ENCODE results near the gene KDM4B. TPM values are rescaled to one million over a fixed set of nuclear protein-coding genes. Genes with fewer than 3 reads are reported as not detected.
A peak's percentile ranks its signal among the peaks of the same experiment; 100 is the strongest.

KDM4B gene
- total RNA-seq, 1 experiment from 2014 or later = 43.7 TPM

GRCh38 chr19:5112681-5113575 lies 144.0 kb downstream of the KDM4B start:
- Histone ChIP-seq H3T11ph (ENCODE audit: low read length) (no peak overlapping the region), H3K27me3 (ENCODE audit: insufficient read depth, low read length) (no peaks in the 10 kb centered on the region), H2BK20ac (ENCODE audit: low read depth, low read length, poor library complexity, severe bottlenecking) (no peak overlapping the region), H2BK12ac (ENCODE audit: insufficient read length, low read depth, low read length) (no peak overlapping the region), H3K18ac (ENCODE audit: insufficient read length, low read depth, low read length) (no peak overlapping the region), H4K91ac (ENCODE audit: insufficient read length, low read depth, low read length) (no peak overlapping the region), H3K27ac (ENCODE audit: insufficient read length, low read depth, low read length) (no peak overlapping the region), H3K56ac (ENCODE audit: insufficient read length, low read depth, low read length) (no peak overlapping the region), H2AK5ac (ENCODE audit: insufficient read length, low read length) (no peak overlapping the region), H4K20me1 (ENCODE audit: control insufficient read depth, insufficient read depth, insufficient read length) (no peaks in the 10 kb centered on the region), H3K79me2 (ENCODE audit: insufficient read depth, low read length) (no peaks in the 10 kb centered on the region), H3K4ac (ENCODE audit: low read depth, low read length) (no peak overlapping the region), H3K4me1 (ENCODE audit: insufficient read depth, low read length) (peaks cover 4% of the 10 kb centered on the region; the same call in 1 of the 2 replicates), H2BK15ac (ENCODE audit: low read depth, low read length) (no peak overlapping the region), H2AFZ (ENCODE audit: low read length) (no peak overlapping the region), H4K8ac (replicated peaks; ENCODE audit: insufficient read length, low read depth, low read length) (no peak overlapping the region), H3K79me1 (ENCODE audit: insufficient read depth, low read depth, low read length, poor library complexity, severe bottlenecking) (no peaks in the 10 kb centered on the region), H3K23me2 (ENCODE audit: insufficient read length, low read depth, low read length, poor library complexity, severe bottlenecking) (no peaks in the 10 kb centered on the region), H2BK5ac (ENCODE audit: insufficient read length, low read length) (no peak overlapping the region), H4K5ac (ENCODE audit: insufficient read length, low read depth, low read length) (no peak overlapping the region), H2BK120ac (ENCODE audit: low read depth, low read length, poor library complexity, severe bottlenecking) (no peak overlapping the region), H3K4me2 (ENCODE audit: insufficient read depth, insufficient read length, low read length) (no peak overlapping the region), H3K14ac (ENCODE audit: insufficient read depth, low read length) (peak overlapping the region; percentile 34; the same call in 1 of the 2 replicates), H3K9me3 (ENCODE audit: control insufficient read depth, low read depth, low read length) (no peaks in the 10 kb centered on the region), H3K23ac (ENCODE audit: insufficient read length, low read depth, low read length) (no peak overlapping the region), H3K9ac (ENCODE audit: extremely low read depth, insufficient read length, low read length) (no peak overlapping the region)
- no peak for TF ChIP-seq CTCF (conservative IDR thresholded peaks at IDR 0.05)
- no peak overlapping the region for H3K4me3 Mint-ChIP-seq
- peaks cover 16 to 31% (median 28%) of the 10 kb centered on the region in 3 experiments for H3K36me3 Mint-ChIP-seq (ENCODE audit: insufficient read depth in 1 of 3, low read depth in 3 of 3)
- peak overlapping the region; percentile 27 to 94 (median 85) for H3K27ac Mint-ChIP-seq
- H3K27me3 Mint-ChIP-seq (ENCODE audit: low read depth) = no peaks in the 10 kb centered on the region; the same call in 1 of the 2 replicates
- peaks cover 5 to 6% of the 10 kb centered on the region in 2 experiments; a peak in 4 of 5 replicates for H3K9me3 Mint-ChIP-seq
- H3K4me1 Mint-ChIP-seq = peaks cover 32 to 63% of the 10 kb centered on the region in 2 experiments
- DNase-seq = no peak
- WGBS (ENCODE audit: extremely low coverage, insufficient read length, low lambda C conversion rate) = no CpG with 5 or more reads among the region's 27 CpGs
